HL-60 (cell line): ENCODE results near the gene NADSYN1.

ENCODE experiments used
- DNase-seq, 2 experiments: peaks; one replicate each; pipeline ENCODE4 v3.0.0-alpha.2; 2010 to 2020; ENCODE audit warnings: low read depth in 1 of 2, low spot score in 1 of 2
- H3K27ac ChIP-seq: fragments of 250-450 bp; sonication (Bioruptor Pico); replicated peaks from 2 replicates; pipeline ENCODE4 v1.5.1; 2020; ENCODE audit warnings: mild to moderate bottlenecking, moderate library complexity
- H3K27me3 ChIP-seq: fragments of 250-450 bp; sonication (Bioruptor Pico); 2 replicates; pipeline ENCODE4 v1.5.1; 2021; ENCODE audit warnings: mild to moderate bottlenecking, moderate library complexity; ENCODE audit not compliant: insufficient read depth, poor library complexity, severe bottlenecking
- H3K4me3 ChIP-seq: replicated peaks from 2 replicates; pipeline ENCODE4 v1.5.1; 2011; ENCODE audit warnings: mild to moderate bottlenecking, control low read depth, low read length; ENCODE audit not compliant: insufficient read depth
- CTCF ChIP-seq: IDR thresholded peaks from one replicate; pipeline ENCODE4 v1.5.1; 2011; ENCODE audit warnings: low read length, control low read depth, inconsistent platforms; ENCODE audit not compliant: insufficient read depth
- GABPA ChIP-seq: IDR thresholded peaks from 2 replicates; pipeline ENCODE4 v1.6.1; 2012; ENCODE audit warnings: low read depth
- POLR2AphosphoS5 ChIP-seq: IDR thresholded peaks from 2 replicates; pipeline ENCODE4 v1.6.1; 2012; ENCODE audit warnings: low read depth
- REST ChIP-seq: IDR thresholded peaks from 2 replicates; pipeline ENCODE4 v1.6.1; 2012; ENCODE audit warnings: low read depth; ENCODE audit not compliant: insufficient replicate concordance
- SPI1 ChIP-seq: IDR thresholded peaks from 2 replicates; pipeline ENCODE4 v1.6.1; 2012; ENCODE audit warnings: low read depth, mild to moderate bottlenecking, borderline replicate concordance

NADSYN1 gene

GRCh38 chr11:71472357-71472885 is 19.4 kb downstream of the NADSYN1 start:
- H3K4me3 ChIP-seq: no peak overlapping the region
- TF ChIP-seq SPI1: 0 out of 2 replicates have a peak, but pooled peaks have one; percentile 29
- no peak for TF ChIP-seq REST
- H3K27me3 ChIP-seq: no peaks in the 10 kb centered on the region
- peak in 1 of 2 experiments; percentile 27 for DNase-seq
- H3K27ac ChIP-seq: no peak overlapping the region

GRCh38 chr11:71472941-71473792 is 20.2 kb downstream of the NADSYN1 start:
- no peak overlapping the region for H3K4me3 ChIP-seq
- TF ChIP-seq POLR2AphosphoS5: no peak
- TF ChIP-seq CTCF: no peak
- no peak for TF ChIP-seq GABPA
- TF ChIP-seq REST: no peak
- TF ChIP-seq SPI1: no peak
- DNase-seq: no peak
- H3K27me3 ChIP-seq: no peaks in the 10 kb centered on the region
- no peak overlapping the region for H3K27ac ChIP-seq

- H3K4me3 ChIP-seq: no peak overlapping the region
- DNase-seq: no peak
- H3K27ac ChIP-seq: no peak overlapping the region
- TF ChIP-seq REST (no peak), POLR2AphosphoS5 (no peak), SPI1 (no peak), GABPA (no peak), CTCF (no peak)
- H3K27me3 ChIP-seq: no peaks in the 10 kb centered on the region
These were observed 20.7 kb downstream of the NADSYN1 start for GRCh38 chr11:71473793-71474080.
